ENCODE measurements around the gene LYVE1.

The LYVE1 gene

GRCh38 chr11:10556590-10556989 lies 11.9 kb downstream of the LYVE1 start:
- DNase-seq (ENCODE audit: low read depth), result no peak

DNA sequence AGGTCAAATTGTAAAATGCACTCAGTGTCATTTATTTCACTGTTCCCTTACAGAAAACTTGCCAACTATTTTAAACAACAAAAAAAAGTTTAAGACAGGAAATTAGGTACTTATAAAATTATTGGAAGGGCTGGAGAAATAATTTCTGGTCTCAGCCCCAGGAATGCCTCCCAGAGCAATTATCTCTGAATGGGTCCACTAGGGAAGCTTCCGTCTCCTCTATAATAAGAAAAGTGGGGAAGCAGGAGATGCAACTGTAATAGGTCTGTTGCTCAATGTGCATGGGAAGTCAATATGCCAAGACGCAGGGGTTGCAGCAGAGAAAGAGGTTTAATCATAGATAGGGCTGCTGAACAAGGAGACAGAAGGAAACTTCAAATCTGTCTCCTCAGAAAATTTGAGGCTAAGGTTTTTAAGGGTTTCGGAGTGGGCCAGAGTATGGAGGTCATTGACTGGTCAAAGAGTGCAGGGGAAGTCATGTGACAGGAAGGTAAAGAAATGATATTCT lies 16.6 kb downstream of the LYVE1 start:
- no peak for DNase-seq (ENCODE audit: low read depth)

DNA sequence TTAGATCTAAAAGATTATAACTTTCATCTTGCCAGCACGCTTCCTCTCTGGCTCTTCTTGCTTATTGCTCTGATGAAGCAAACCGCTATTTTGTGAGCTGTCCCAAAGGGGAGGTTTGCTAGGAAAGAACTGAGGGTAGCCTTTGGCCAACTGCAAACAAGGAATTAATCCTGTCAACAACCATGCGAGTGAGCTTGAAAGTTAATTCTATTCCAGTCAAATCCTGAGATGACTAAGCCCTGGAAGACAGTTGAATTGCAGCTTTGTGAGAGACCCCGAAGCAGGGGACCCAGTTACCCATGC lies 17.2 kb downstream of the LYVE1 start:
- no peak for DNase-seq (ENCODE audit: low read depth)

GRCh38 chr11:10550503-10551289 lies 17.8 kb downstream of the LYVE1 start:
- no peak for DNase-seq (ENCODE audit: low read depth)

- DNase-seq (ENCODE audit: low read depth), result no peak
These were observed 23.7 kb downstream of the LYVE1 start for GRCh38 chr11:10544491-10545465.

GRCh38 chr11:10543782-10544181 lies 24.7 kb downstream of the LYVE1 start:
- DNase-seq (ENCODE audit: low read depth), result no peak

- DNase-seq (ENCODE audit: low read depth), result no peak
These were observed 25.7 kb downstream of the LYVE1 start for GRCh38 chr11:10542776-10543175.

DNA sequence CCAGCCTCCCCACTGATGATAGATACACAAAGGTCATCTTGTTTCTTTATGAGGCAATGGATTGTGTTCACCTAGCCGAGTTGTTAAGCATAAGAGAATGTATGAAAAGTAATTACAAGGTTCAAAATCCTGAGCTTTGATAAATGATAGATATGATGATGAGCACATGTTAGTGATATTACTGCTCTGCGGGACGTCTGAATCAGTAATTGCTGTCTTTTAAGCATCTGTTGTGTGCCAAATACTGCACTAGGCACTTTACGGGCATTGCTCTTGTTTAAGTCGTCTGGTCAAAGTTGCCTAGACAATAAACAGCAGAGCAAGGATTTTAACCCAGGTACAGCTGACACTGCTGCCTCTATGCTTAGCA lies 26.9 kb downstream of the LYVE1 start:
- no peak for DNase-seq (ENCODE audit: low read depth)

DNA sequence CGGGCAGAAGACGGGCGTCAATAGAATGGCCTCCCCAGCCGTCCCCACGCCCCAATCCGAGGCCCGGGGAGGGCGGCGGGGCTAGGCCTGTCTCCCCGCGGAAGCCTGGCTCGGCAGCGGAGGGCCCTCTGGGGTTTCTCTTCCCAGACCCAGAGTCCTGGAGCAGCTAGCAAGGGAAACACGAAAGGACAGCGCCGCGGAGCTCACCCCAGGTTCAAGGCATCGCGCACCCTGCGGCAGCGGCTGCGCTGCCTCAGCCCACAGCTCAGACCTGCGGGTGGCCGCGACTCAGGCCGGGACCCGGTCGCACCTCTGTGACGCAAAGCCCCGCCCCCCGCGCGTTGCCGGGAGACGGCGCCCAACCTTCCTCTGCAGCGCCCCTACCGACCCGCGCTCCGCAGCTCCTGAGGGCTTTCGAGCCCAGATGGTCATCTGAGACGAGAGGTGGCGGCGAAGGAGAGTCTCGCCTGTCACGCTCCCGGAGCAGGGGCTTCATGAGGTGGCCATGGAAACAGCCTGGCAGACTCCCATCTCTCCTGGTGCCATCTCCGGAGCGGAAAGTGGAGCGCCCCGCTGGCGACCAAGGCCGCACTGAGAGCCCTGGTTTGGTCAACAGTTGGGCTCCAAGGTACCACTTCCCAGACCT lies 27.4 kb downstream of the LYVE1 start, which contains the start of gene RNF141:
Gene RNF141, minus strand, starts transcription at position 273 of the 646 bp plus-strand sequence. CDS start 7,029 bp downstream, outside the sequence.
- peak; percentile 94 for DNase-seq (ENCODE audit: low read depth)

DNA sequence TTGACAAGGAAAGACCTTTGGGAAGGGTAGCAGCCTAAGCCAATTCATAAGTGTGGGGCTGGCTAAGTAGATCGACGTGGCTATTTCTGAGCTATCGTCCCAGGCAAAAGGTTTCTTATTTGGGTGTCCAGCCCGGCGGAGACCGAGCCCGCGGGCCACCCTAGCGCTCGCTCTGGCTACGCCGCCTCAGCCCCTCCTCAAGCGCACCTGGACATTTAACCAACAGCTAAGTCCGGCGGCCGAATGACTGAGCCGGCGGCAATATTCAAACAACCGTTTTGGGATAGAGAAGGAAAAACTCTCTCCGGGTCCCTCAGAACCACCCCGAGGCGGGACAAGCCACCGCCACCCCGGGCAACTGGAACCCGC lies 27.9 kb downstream of the LYVE1 start:
- no peak for DNase-seq (ENCODE audit: low read depth)

- DNase-seq (ENCODE audit: low read depth), result no peak
These were observed 29.1 kb downstream of the LYVE1 start for GRCh38 chr11:10539339-10539738.

- DNase-seq (ENCODE audit: low read depth), result no peak
These were observed 29.5 kb downstream of the LYVE1 start for GRCh38 chr11:10538924-10539323.

- no peak for DNase-seq (ENCODE audit: low read depth)
These were observed 30.9 kb downstream of the LYVE1 start for GRCh38 chr11:10537600-10537999.

DNA sequence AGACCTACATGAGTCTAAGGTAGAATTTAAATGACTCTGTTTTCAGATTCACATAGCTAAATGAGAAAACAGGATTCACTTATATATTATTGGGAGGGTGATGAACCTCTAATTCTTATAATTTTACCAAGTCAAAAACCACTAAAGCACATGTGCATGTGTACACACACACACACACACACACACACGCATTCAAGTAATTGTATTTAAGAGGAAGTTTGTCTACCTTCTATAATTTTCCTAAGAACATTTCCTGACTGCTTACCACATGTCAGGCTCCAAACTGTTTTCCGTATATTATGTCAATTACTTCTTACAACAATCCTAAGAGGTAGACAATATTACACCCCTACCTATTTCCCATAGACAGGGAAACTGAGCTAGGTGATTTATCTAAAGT lies 34.1 kb downstream of the LYVE1 start:
- DNase-seq (ENCODE audit: low read depth), result no peak

DNA sequence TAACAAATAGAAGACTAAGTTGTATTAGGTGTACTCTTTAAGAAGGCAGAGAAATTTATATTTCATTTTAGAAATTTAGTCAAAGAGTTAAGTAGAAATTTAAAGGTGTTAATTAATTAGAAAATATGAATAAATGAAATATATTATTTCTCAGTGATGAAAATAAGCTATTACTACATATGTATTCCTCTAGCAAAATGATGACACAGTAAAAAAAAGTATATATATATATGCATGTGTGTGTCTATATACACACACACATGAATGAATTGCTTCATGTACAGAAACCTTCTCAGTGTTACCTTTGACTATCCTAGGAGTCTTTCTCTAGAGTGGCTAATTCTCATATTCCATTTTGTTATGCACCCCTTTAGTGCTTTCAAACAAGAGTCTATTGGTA lies 35.1 kb downstream of the LYVE1 start:
- DNase-seq (ENCODE audit: low read depth), result no peak

DNA sequence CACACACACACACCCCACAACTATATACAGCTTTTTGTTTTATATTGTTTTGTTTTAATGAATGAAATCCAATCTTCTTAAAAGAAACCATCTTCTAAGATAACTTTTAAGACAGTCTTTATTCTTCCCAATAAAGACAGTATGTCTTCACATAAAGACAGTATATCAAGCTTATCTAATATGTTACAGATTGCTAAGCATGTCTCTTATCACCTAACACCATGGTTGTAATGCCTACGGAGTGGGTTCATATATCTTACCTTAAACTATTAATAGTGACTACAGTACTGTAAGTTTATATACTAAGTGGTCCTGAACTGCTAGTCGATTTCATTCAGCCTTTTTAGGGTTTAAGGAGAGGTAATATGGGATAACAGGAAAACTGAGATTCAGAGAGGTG lies 35.9 kb downstream of the LYVE1 start:
- no peak for DNase-seq (ENCODE audit: low read depth)

DNA sequence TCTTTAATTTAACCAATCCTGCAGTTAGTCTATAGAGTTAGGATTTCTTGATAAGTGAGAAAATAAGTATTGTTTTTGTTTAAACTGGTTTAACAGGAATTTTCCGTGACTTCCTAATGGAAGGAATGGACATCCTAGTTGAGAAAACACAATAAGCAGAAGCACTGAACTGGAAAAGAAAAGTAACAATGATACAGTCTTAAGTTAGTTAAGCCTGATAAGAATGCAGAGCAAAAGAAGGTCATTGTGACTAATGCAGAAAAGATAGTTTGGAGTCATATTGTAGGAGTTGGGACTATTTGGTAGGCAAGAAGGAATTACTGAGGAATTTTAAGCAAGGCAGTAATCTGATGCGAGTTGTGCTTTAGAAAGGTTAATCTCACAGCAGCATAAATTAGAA lies 39.2 kb downstream of the LYVE1 start:
- DNase-seq (ENCODE audit: low read depth), result no peak

DNA sequence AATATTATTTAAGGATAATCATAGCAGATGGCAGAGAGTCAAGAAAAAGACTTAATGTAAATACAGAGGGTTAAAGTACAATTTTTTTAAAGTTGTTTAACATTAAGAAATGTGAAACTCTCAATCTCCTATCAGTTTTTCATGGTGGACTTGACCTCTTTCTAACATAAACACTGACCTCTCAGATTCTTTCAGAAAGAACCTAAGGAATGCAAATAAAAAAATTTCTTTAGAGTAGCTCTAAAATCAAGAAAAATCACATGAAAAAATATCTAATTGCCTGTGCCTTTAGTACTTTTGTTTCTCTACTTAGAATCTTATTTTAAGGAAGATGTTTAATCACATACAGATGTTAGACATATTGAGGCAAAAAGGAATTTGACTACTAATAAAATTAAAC lies 40.3 kb downstream of the LYVE1 start:
- DNase-seq (ENCODE audit: low read depth), result no peak

GRCh38 chr11:10526974-10527918 lies 41.2 kb downstream of the LYVE1 start:
- no peak for DNase-seq (ENCODE audit: low read depth)

GRCh38 chr11:10524471-10524870 lies 44.0 kb downstream of the LYVE1 start:
- no peak for DNase-seq (ENCODE audit: low read depth)

DNA sequence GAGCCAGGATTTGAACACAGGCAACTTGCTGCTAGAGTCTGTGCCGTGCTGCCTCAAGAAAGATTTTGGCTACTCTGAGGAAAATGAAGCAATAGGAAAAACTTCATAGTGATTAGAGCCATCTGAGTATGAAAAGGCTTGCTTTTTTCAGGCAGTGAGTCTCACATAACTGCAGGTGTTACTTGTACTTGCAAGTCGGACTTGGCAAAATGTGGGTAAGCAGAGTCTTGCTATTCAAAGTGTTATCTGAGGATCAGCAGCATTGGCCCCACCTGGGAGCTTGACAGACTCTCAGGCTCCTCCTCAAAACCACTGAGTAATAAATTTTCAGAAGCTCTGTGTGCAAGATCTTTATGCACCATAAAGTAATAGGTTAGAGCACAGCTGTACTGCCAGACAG lies 45.5 kb downstream of the LYVE1 start:
- DNase-seq (ENCODE audit: low read depth), result no peak
